ENCODE measurements around the gene SYT2. TPM values are rescaled to one million over a fixed set of nuclear protein-coding genes. Genes with fewer than 3 reads are reported as not detected.
"Not testable (repeated sequence)": the region's sequence is repeated elsewhere in the genome, so short reads cannot be mapped to it uniquely, and the experiment has no call there.

SYT2 gene
- total RNA-seq, 1 donor from 2014 or later = not detected

DNA sequence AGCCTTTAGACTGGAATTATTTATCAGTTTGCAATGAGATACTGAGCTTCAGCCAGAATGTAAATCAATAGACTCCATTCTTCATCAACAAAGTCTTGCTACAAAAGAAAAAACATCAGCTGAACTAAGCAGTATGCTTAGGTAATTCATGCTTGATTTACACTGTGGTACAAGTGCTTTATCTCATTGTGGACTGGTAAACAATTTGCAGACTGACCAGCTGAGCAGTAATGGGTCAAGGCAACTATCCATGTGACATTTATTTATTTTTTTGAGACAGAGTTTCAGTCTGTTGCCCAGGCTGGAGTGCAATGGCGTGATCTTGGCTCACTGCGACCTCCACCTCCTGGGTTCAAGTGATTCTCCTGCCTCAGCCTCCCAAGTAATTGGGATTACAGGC lies 39.8 kb upstream of the SYT2 start:
- Mint-ChIP-seq H3K27me3 (no peaks in the 10 kb centered on the region), H3K36me3 (ENCODE audit: low read depth) (peaks cover 74% of the 10 kb centered on the region), H3K4me3 (no peak overlapping the region), H3K4me1 (no peaks in the 10 kb centered on the region), H3K9me3 (peaks cover under 1% of the 10 kb centered on the region), H3K27ac (no peak overlapping the region)
- TF ChIP-seq, protein P1, sequence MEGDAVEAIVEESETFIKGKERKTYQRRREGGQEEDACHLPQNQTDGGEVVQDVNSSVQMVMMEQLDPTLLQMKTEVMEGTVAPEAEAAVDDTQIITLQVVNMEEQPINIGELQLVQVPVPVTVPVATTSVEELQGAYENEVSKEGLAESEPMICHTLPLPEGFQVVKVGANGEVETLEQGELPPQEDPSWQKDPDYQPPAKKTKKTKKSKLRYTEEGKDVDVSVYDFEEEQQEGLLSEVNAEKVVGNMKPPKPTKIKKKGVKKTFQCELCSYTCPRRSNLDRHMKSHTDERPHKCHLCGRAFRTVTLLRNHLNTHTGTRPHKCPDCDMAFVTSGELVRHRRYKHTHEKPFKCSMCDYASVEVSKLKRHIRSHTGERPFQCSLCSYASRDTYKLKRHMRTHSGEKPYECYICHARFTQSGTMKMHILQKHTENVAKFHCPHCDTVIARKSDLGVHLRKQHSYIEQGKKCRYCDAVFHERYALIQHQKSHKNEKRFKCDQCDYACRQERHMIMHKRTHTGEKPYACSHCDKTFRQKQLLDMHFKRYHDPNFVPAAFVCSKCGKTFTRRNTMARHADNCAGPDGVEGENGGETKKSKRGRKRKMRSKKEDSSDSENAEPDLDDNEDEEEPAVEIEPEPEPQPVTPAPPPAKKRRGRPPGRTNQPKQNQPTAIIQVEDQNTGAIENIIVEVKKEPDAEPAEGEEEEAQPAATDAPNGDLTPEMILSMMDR (IDR thresholded peaks at IDR 0.05) = no peak
- POLR2A ChIA-PET = interaction anchor here (2.4 kb wide), 1 partner anchor 257 kb away, joined by 5 read pairs; the partner anchor contains the start of gene TMEM183A
- CTCF ChIA-PET = interaction anchor here (1.2 to 5.6 kb wide), 3 partner anchors 103 to 249 kb away, joined by 4 to 33 read pairs (median 7); no protein-coding TSS in a partner anchor
- DNase-seq = no peak
- no peak for ATAC-seq (ENCODE audit: low read depth)
- intact Hi-C loops (cut with micrococcal nuclease) = loop anchor here (1.0 to 5.0 kb wide), 2 partner anchors 102 to 249 kb away; no protein-coding TSS in a partner anchor

DNA sequence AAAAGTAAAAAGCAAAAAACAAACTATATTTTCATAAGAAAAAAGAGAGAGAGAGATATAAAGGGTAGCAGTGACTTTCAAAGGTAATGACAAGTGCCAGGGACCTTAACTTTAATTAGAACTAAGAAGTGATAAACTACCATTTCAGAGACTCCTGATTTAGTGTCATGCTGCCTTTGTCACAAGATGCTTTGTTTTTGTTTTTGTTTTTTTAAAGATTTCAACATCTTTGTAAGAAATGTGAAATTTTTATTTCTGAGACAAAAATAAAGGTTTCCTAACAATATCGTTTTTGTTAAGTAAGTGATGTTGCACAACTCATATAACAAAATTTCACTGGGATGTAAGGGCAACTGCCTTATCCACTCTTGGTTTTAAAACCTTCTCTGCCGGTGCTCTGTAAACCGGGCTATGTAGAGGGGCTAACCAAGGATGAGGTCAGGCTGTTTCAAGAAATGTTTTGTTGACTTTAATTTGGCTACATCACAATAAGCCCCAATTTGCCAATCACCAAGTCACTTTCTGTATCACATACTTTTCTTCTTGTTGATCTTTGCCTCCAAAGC lies 35.2 kb upstream of the SYT2 start:
- ChIA-PET CTCF (no interaction called here), POLR2A (no interaction called here)
- no peaks in the 10 kb centered on the region for H3K27me3 Mint-ChIP-seq

DNA sequence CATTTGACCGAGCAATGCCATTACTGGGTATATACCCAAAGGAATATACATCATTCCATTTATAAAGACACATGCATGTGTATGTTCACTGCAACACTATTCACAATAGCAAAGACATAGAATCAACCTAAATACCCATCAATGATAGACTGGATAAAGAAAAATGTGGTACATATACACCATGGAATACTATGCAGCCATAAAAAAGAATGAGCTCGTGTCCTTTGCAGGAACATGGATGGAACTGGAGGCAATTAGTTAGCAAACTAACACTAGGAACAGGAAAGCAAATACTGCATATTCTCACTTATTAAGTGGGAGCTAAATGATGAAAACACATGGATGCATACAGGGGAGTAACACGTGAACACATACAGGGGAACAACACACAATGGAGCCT lies 34.5 kb upstream of the SYT2 start:
- ATAC-seq (ENCODE audit: low read depth); H3K4me3 Mint-ChIP-seq; H3K27me3 Mint-ChIP-seq; H3K27ac Mint-ChIP-seq; H3K9me3 Mint-ChIP-seq; DNase-seq; H3K4me1 Mint-ChIP-seq; CTCF ChIA-PET; POLR2A ChIA-PET: not testable (repeated sequence)
- intact Hi-C loops (cut with micrococcal nuclease) = loop anchor here (5.0 kb wide), 1 partner anchor 783 kb away; no protein-coding TSS in a partner anchor
- peaks cover 81% of the 10 kb centered on the region for H3K36me3 Mint-ChIP-seq (ENCODE audit: low read depth)

More for the DNA sequence above, 35.2 kb upstream of the SYT2 start:
- ATAC-seq (ENCODE audit: low read depth) (no peak), DNase-seq (no peak)
- H3K36me3 Mint-ChIP-seq (ENCODE audit: low read depth) = peaks cover 83% of the 10 kb centered on the region
- H3K4me1 Mint-ChIP-seq = no peaks in the 10 kb centered on the region
- TF ChIP-seq, protein P1 (IDR thresholded peaks at IDR 0.05) = no peak
- H3K27ac Mint-ChIP-seq = no peak overlapping the region
- H3K4me3 Mint-ChIP-seq = no peak overlapping the region
- intact Hi-C loops (cut with micrococcal nuclease) = loop anchor here (5.0 kb wide), 1 partner anchor 782 kb away; no protein-coding TSS in a partner anchor
- H3K9me3 Mint-ChIP-seq = peaks cover 4% of the 10 kb centered on the region

DNA sequence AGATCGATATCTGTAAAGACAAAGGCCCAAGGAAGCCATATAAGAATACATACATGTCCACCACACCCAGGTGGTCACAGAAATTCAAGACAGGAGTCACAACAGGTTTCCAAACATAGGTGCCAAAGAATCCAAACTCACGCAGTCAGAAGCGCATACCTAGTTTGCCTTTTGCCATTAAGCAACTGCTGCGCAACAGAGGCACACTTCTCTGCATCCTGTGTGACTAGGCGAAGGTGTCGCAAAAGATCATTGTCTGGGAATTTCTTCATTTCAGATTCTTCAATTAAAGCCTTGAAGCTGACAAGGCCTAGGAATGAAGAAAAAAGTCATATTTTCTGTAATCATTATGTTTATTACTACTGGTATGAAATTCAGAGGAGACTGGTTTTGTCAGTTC lies 32.2 kb upstream of the SYT2 start:
- DNase-seq = no peak
- Mint-ChIP-seq H3K36me3 (ENCODE audit: low read depth) (peaks cover 72% of the 10 kb centered on the region), H3K9me3 (peaks cover 4% of the 10 kb centered on the region), H3K27ac (no peak overlapping the region), H3K27me3 (no peaks in the 10 kb centered on the region), H3K4me3 (no peak overlapping the region), H3K4me1 (no peaks in the 10 kb centered on the region)
- TF ChIP-seq, protein P1 (IDR thresholded peaks at IDR 0.05) = no peak
- intact Hi-C loops (cut with micrococcal nuclease) = no loop called here
- no peak for ATAC-seq (ENCODE audit: low read depth)
- ChIA-PET CTCF (no interaction called here), POLR2A (no interaction called here)

DNA sequence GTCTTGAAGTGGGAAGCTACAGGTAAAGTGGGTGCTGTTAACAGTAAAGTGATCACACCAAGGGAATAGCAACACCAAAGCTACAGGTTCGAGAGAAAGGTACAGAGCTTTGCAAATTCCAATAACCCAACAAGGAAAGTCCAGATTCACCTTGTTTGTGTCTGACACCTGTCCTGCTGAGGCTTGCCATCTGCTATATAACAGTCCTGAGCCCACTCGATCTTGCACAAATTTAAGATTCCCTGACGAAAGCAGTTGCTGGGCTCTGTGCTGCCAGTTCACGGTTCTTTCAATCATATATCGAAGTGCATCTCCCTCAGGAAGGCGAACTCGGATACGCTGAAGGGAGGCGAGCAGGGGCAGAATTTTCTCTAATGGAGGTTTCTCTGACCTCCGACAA lies 23.0 kb upstream of the SYT2 start:
- H3K27me3 Mint-ChIP-seq = no peaks in the 10 kb centered on the region
- H3K4me1 Mint-ChIP-seq = peaks cover 14% of the 10 kb centered on the region
- intact Hi-C loops (cut with micrococcal nuclease) = no loop called here
- TF ChIP-seq, protein P1 (IDR thresholded peaks at IDR 0.05) = no peak
- no peaks in the 10 kb centered on the region for H3K9me3 Mint-ChIP-seq
- H3K36me3 Mint-ChIP-seq (ENCODE audit: low read depth) = peaks cover 88% of the 10 kb centered on the region
- ChIA-PET POLR2A (no interaction called here), CTCF (no interaction called here)
- ATAC-seq (ENCODE audit: low read depth) (no peak), DNase-seq (no peak)
- H3K4me3 Mint-ChIP-seq = no peak overlapping the region
- no peak overlapping the region for H3K27ac Mint-ChIP-seq

Measured in activated B cell treated with CpG ODN at 0.5 μM for 24 hours (primary cell).